Memory B cell (primary cell): ENCODE measurements around the gene TAX1BP1.

Source experiments
- ATAC-seq: fragments of 150-1000 bp; cut with Tn5 transposase; 2 replicates; pipeline ENCODE4 v1.10.0; 2021; ENCODE audit warnings: low read depth, mild to moderate bottlenecking, moderate library complexity
- DNase-seq, 2 donors: peaks; one replicate each; pipeline ENCODE4 v3.0.0; 2022; ENCODE audit warnings: low spot score in 2 of 2
- H3K27ac Mint-ChIP-seq: one replicate; pipeline ENCODE4 v1.8.0; 2022; ENCODE audit warnings: mild to moderate bottlenecking, moderate library complexity, mixed read lengths
- H3K27me3 Mint-ChIP-seq: one replicate; pipeline ENCODE4 v1.8.0; 2022; ENCODE audit warnings: mixed read lengths
- H3K36me3 Mint-ChIP-seq: one replicate; pipeline ENCODE4 v1.8.0; 2022; ENCODE audit warnings: mild to moderate bottlenecking, mixed read lengths
- H3K4me1 Mint-ChIP-seq: one replicate; pipeline ENCODE4 v1.8.0; 2022; ENCODE audit warnings: mixed read lengths
- H3K4me3 Mint-ChIP-seq: one replicate; pipeline ENCODE4 v1.8.0; 2022; ENCODE audit warnings: mild to moderate bottlenecking, moderate library complexity, mixed read lengths
- H3K9me3 Mint-ChIP-seq: one replicate; pipeline ENCODE4 v1.8.0; 2022; ENCODE audit warnings: mixed read lengths

Gene TAX1BP1

DNA sequence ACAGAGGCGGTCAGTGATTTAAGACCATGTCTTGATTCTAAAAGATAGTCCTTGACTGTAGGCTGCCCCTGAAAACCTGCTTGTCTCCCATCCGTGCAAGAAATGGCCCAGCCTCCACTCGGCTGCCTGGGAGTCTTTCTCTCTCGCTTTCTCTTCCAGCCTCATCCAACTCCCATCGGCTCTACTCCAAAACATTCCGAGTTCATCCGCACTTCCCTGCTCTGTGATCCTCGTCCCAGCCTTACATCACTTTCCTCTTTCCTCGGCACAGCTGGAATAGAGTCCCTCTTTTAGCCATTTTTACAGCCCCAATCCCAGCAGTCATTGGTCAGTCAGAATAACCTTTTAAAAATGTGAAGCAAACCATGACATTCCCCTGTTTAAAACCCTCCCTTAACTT lies 135.1 kb downstream of the TAX1BP1 start:
- H3K27ac Mint-ChIP-seq, result no peak overlapping the region
- peaks cover 19% of the 10 kb centered on the region for H3K36me3 Mint-ChIP-seq
- H3K4me3 Mint-ChIP-seq, result no peak overlapping the region
- ATAC-seq (no peak), DNase-seq (no peak)
- H3K4me1 Mint-ChIP-seq, result peaks cover 3% of the 10 kb centered on the region
- no peaks in the 10 kb centered on the region for H3K9me3 Mint-ChIP-seq
- H3K27me3 Mint-ChIP-seq, result no peaks in the 10 kb centered on the region

DNA sequence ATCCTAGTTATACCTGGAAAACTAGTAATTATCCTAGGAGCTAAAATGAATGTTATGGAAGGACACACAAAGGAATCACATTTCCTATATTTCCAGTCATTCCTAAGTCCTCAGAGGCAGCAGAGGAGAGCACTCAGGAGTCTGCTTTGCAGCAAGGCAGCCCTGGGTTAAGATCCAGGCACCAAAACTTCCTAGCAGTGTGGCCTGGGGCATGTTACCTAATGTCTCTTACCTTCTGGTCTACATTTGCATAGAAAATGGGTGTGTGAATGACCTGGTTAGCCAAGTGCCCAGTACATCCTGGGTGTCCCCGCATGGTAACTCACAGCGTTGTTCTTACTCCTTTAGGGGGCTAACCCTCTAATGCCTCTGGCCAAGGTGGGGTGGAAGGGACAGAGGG lies 135.9 kb downstream of the TAX1BP1 start:
- H3K4me3 Mint-ChIP-seq, result no peak overlapping the region
- H3K27ac Mint-ChIP-seq, result no peak overlapping the region
- no peak for DNase-seq
- peaks cover 17% of the 10 kb centered on the region for H3K36me3 Mint-ChIP-seq
- peaks cover 3% of the 10 kb centered on the region for H3K4me1 Mint-ChIP-seq
- H3K27me3 Mint-ChIP-seq, result no peaks in the 10 kb centered on the region
- ATAC-seq, result no peak
- H3K9me3 Mint-ChIP-seq, result no peaks in the 10 kb centered on the region

DNA sequence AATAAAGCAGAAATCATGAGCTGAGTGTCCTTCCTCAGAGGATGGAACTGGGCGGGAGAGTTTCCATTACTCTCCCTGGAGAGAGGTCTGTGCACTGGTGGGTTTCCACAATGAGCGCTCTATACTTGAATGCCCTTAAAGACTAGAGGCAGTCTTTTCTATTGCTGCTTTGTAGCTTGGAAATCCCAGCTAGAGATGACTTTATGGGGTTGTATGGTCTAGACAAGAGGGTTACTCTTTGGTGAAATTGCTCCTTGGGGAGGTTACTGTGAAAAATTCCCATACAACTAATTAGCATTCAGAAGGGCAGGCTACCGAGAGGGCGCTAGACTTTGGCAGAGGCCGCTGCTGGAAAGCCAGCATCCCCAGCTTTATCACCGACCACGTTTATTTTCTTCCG lies 136.8 kb downstream of the TAX1BP1 start:
- DNase-seq, result no peak

More for the DNA sequence above, 136.8 kb downstream of the TAX1BP1 start:
- peaks cover 3% of the 10 kb centered on the region for H3K4me1 Mint-ChIP-seq
- H3K27me3 Mint-ChIP-seq, result no peaks in the 10 kb centered on the region
- H3K9me3 Mint-ChIP-seq, result no peaks in the 10 kb centered on the region
- H3K36me3 Mint-ChIP-seq, result peaks cover 17% of the 10 kb centered on the region
- H3K4me3 Mint-ChIP-seq, result no peak overlapping the region
- no peak overlapping the region for H3K27ac Mint-ChIP-seq
- no peak for ATAC-seq
